Dermis blood vessel endothelial cell (primary cell): Measurements from ENCODE around the gene EXOC4. TPM values are rescaled to one million over a fixed set of nuclear protein-coding genes. Genes with fewer than 3 reads are reported as not detected.

Experiments
- DNase-seq: peaks from one replicate; pipeline ENCODE4 v3.0.0; 2010
- total RNA-seq: library from RNA; depleted of rRNA; stranded (reverse); fragments of >200 nt; gene quantifications from 2 replicates; pipeline ENCODE4 v1.2.3, GENCODE V29; 2014

The EXOC4 gene
- total RNA-seq, 1 donor from 2014 or later, result 112 TPM

- no peak for DNase-seq
Measured at GRCh38 chr7:133433165-133433812, 180.4 kb downstream of the EXOC4 start.

GRCh38 chr7:133434246-133434865 lies 181.5 kb downstream of the EXOC4 start:
- peak; percentile 55 for DNase-seq

GRCh38 chr7:133436014-133436428 lies 183.1 kb downstream of the EXOC4 start:
- peak; percentile 59 for DNase-seq

- DNase-seq, result no peak
Measured at GRCh38 chr7:133437544-133437943, 184.7 kb downstream of the EXOC4 start.

DNA sequence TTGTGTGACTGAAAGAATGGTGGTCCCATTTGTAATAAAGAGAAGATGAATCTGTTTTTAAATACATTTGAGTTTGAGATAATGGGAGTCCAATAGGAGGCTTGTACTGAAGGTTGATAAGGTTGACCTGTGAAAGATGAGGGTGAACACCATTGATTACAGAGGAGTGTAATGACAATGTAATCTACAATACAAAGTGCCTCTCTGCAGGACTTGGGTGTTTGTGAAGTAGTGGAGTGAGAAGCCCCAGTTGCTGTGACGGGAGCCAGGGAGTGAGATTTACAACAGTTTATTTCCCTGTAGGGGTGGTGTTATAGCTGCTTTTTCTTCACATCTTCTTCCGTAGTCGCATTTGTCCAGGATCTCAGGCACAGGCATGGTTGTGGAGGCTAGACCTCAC lies 189.9 kb downstream of the EXOC4 start:
- DNase-seq, result no peak

GRCh38 chr7:133445617-133446016 lies 192.7 kb downstream of the EXOC4 start:
- no peak for DNase-seq

GRCh38 chr7:133448012-133448411 lies 195.1 kb downstream of the EXOC4 start:
- DNase-seq, result no peak

- no peak for DNase-seq
Measured at GRCh38 chr7:133452577-133452976, 199.7 kb downstream of the EXOC4 start.

- no peak for DNase-seq
Measured at GRCh38 chr7:133458688-133459087, 205.8 kb downstream of the EXOC4 start.

DNA sequence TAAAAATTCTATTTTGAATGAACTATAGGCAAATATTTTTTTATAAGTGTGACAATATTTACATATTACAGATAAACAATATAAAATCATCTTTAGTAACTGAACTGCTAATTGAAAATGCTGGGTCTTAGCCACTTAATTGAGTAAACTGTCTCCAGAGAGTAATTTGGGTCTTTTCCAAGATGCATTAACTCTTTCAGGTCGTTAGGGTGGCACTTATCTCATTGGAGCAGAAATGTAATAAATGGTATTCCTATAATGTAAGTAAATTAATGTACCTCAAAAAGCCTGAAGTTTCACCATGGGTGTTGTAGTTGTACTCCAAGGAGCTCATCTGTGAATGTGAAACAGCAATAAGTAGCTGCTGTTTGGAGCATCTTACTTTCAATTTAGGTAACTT lies 208.5 kb downstream of the EXOC4 start:
- DNase-seq, result no peak

- no peak for DNase-seq
Measured at GRCh38 chr7:133475655-133476054, 222.8 kb downstream of the EXOC4 start.

GRCh38 chr7:133477791-133478190 lies 224.9 kb downstream of the EXOC4 start:
- no peak for DNase-seq

- no peak for DNase-seq
Measured at GRCh38 chr7:133478591-133479135, 225.8 kb downstream of the EXOC4 start.

DNA sequence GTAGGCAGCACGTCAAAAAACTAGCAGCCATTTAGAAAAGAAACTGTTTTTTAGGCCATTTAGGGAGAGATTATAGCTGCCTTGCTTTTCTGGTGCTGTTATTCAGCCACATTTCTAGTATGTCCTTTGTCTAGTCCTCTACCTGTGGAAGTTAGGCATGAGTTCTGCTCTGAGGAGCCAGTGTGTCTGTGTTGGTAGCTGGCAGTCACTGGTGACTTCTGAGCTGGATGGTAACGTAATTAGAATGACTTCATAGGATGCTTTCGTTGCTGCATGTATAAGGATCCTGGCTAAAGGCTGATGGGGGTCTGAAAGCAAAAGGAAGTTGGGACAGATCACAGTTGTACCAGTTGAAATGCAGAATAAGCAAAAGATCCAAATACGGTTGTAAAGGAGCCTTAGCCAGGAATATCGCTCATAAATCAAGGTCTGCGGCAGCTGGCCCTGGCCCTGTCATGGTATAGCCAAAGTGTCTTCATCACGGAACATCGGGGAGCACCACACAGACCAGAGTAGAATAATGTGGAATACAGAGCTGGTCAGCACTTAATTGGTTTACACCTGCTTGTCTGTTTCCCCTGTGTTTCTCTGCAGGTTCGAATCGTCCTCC lies 226.7 kb downstream of the EXOC4 start:
- no peak for DNase-seq

DNA sequence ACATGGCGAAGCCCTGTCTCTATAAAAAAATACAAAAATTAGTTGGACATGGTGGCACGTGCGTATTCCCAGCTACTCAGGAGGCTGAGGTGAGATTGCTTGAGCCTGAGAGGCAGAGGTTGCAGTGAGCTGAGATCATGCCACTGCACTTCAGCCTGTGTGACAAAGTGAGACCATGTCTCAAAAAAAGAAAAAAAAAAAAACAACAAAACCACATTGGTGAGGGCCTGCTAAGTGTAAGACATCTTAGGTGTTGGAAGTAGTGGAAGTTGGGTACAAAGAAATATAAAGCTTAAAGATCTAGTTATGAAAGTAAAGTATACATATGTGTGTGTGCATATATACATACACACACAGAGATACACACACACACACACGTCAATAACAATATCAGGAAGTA lies 228.0 kb downstream of the EXOC4 start:
- no peak for DNase-seq

DNA sequence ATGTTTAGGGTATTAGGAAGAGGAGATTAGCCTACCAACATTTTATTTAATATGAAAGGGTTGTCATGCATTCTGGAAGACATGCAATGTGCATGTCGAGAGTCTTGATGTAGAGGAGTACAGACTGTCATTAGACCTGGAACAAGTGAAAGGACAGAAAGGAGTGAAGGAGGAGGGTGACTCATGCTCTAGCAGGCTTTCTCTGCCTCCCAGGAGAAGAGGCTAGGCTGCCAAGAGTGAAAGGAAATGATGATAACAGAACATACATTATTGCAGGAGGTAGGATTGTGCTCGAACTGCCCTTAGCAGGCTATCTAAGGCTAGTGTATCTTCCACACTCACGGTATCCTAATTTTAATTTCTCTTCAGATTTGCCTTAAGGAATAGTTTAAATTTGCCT lies 228.8 kb downstream of the EXOC4 start:
- peak; percentile 70 for DNase-seq

GRCh38 chr7:133482599-133482998 lies 229.7 kb downstream of the EXOC4 start:
- DNase-seq, result no peak

- DNase-seq, result no peak
Measured at GRCh38 chr7:133484086-133484485, 231.2 kb downstream of the EXOC4 start.

DNA sequence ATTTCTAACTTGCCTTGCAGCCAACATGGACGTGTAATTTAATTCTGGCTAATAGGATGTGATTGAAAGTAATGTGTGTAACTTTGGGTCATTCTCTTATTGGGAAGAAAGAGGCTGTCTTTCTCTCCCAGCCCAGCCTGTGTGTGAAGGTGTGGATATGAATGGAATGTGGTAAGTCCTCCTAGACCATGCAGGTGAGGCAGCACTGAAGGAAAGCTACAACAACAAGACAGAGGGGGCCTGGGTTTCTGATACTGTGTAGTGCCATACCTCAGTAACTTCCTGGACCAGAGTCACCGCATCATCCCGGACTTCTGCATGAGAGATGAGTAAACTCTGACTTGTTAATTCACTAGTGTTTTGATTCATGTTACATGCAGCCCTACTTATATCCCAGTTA lies 237.0 kb downstream of the EXOC4 start:
- no peak for DNase-seq

GRCh38 chr7:133491201-133491691 lies 238.4 kb downstream of the EXOC4 start:
- DNase-seq, result no peak

DNA sequence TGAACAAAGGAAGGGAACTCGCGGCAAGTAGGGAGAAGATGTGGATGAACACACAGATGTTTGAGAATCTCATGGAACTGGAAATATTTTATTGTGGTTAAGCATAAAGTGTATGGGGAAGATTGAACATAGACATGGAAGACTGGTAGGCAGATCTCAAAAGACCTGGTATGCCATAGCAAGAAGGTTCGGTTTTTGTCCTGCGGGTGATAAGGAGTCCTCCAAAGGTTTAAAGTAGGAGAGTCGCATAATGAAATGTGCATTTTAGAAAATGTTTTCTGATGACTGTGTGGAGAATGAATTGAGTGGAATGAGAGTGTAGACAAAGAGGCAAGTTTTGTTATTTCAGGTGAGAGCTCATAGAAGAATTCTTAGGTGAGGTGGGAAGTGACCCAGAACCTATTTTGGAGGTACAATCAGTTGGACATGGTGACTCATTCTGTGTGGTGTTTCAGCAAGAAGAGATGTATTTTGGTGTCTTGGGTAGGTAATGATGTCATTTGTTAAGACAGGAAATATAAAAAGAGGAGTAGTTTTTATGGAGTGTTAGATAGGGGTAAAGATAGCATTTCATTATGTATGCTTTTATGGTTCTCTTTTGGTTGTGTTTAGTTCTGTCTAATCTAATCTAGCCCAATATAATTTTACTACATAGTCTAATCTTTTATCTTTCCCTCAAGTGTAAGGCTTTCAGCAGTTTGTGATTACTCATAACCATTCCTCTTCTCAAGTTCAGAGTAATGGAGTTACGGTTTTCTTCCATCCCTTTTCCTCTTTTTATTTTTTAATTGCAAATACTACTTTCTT lies 239.2 kb downstream of the EXOC4 start:
- peak; percentile 14 for DNase-seq

- DNase-seq, result no peak
Measured at GRCh38 chr7:133497061-133497460, 244.2 kb downstream of the EXOC4 start.

GRCh38 chr7:133501771-133502170 lies 248.9 kb downstream of the EXOC4 start:
- no peak for DNase-seq
